DMS153 (cell line): Measurements from ENCODE around the gene BMP10.
"Not testable (repeated sequence)": the region's sequence is repeated elsewhere in the genome, so short reads cannot be mapped to it uniquely, and the experiment has no call there.

ENCODE experiments used
- DNase-seq: peaks from one replicate; lab custom pipeline; 2025; lab: John Stamatoyannopoulos, UW

BMP10 gene

GRCh38 chr2:68871159-68871764, at the start of gene BMP10:
BMP10 (minus strand) TSS chr2:68871397; CDS start chr2:68871358, 39 bp downstream.
- no peak for DNase-seq

GRCh38 chr2:68920481-68921170, 49.4 kb upstream of the BMP10 start:
- DNase-seq: no peak

GRCh38 chr2:68918497-68918896, 47.3 kb upstream of the BMP10 start:
- no peak for DNase-seq

- no peak for DNase-seq
Observed at GRCh38 chr2:68917034-68917718, 46.0 kb upstream of the BMP10 start.

DNA sequence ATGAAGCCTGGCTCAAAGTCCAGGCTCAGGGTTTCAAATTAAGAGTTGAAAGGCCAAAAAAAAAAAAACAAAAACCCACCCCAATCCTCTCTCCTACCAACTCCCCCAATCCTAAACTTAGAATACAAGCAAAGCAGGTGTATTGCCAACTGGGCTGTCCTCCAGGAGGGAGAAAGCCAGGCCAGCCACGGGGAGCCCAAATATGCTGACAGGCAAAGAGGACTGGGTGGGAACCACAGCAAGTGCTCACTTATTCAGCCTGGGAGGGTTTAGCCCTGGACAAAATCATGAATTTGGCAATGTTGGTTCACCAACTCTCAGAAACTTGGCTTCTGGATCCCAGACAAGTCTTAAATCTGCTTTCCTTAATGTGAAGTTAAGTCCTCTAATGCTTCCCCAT, 45.0 kb upstream of the BMP10 start:
- no peak for DNase-seq

- DNase-seq: no peak
Observed at GRCh38 chr2:68915393-68915792, 44.2 kb upstream of the BMP10 start.

- no peak for DNase-seq
Observed at GRCh38 chr2:68913359-68913758, 42.2 kb upstream of the BMP10 start.

- no peak for DNase-seq
Observed at GRCh38 chr2:68912732-68913131, 41.5 kb upstream of the BMP10 start.

GRCh38 chr2:68912111-68912510, 40.9 kb upstream of the BMP10 start:
- DNase-seq: no peak

GRCh38 chr2:68911709-68912108, 40.5 kb upstream of the BMP10 start:
- no peak for DNase-seq

DNA sequence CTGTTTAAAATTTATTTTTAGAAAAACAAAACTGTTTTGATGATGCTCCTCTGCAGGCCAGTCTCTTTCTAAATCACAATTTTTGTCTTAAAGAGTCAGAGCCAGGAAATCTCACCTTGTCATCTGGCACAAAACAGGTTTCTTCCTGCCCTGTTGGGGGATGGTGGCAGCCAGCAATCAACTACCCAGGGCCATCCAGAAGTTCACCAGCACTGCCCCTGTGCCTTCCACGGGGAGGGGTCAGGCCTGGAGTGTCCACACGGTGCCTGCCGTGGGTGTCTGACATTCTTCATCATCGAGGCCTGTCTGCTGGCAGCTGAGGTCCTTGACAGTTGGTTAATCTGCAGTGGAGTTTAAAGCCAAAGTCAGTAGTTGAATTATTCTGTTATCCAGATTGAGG, 40.0 kb upstream of the BMP10 start:
- no peak for DNase-seq

GRCh38 chr2:68909793-68910674, 38.8 kb upstream of the BMP10 start:
- DNase-seq: peak; percentile 57

DNA sequence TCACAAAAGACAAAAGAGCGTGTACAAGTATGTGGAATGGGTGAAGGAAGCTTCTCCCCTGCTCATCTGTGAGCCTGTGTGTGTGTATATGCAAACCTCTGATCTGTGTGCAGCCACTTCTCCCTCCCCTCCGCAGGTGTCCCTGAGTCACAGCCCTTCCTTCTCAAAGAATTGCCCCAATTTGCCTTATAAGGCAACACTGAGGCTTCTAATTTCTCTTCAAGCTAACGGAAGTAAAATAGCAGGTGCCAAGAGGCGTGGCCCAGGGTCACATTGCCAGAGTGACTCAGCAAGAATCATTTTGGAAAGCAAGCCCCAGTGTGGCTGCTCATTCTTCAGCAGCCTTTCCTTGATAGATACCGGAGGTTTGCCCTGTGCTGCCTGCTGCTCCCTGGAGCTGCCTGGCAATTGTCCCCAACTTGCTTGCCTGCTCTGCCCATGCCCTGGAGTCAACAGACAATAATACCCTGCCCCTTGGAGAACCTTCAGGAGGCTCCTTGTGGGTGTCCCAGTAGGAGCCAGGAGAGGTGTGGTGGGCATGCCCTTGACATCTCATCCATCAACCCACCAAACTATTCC, 37.3 kb upstream of the BMP10 start:
- DNase-seq: peak; percentile 93

DNA sequence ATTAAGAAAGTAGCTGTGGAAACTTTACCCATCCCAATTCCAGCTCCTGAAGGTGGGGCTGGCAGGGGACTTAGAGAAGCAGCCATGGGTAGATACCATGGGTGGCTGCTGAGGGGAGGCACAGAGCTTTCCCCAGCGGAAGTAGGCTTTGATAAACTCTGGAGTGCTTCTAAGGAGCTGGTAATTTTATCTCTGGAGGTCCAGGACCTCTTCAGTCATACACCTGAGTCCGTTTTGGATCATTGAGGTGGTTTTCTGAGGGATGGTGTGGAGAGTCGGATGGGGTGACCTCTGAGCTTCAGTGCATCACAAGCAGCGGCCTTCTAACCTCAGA, 36.7 kb upstream of the BMP10 start:
- DNase-seq: no peak

DNA sequence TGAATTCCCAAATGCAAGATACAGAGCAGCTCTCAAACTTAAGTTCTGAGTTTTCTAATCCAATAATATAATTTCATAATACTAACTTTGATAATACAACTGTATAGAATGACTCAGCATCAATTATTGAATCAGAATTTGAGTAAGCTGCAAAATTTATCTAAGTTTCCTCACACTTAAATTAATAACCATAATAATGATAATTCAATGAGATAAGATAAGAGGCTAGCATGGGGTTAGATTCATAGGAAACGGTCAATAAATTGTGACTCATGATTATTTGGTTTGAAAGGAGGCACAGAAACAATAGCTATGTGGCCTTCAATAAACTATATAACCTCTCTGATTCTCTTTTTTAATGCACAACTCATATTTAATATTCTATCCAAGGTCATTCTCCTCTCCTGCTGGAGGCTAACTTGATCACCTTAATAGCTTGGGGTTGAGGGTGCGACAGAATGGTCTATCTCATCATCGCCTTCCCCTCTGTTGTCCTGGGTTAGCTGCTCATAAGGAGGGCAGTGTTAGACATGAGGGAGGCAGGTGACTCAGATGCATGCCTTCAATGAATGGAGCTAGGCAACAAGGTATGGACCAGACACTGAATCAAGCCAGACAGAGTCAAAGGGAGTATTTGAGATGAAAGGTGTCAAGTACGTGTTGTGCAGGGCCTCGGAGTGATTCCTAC, 36.2 kb upstream of the BMP10 start:
- no peak for DNase-seq

- DNase-seq: no peak
Observed at GRCh38 chr2:68906716-68907115, 35.5 kb upstream of the BMP10 start.

- DNase-seq: no peak
Observed at GRCh38 chr2:68905116-68905515, 33.9 kb upstream of the BMP10 start.

DNA sequence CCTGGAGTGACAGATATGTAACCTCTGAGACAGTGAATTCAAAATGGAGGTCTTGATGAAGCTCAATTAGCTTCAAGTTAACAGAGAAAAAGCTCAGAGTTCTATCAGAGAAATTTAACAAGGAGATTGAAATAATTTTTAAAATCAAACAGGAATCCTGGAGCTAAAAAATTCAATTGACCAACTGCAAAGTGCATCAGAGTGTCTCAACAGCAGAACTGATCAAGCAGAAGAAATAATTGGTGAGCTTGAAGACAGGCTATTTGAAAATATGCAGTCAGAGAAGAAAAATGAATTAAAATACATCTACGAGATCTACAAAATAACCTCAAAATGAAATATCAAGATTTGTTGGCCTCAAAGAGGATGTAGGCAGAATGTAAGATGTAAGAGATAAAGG, 30.4 kb upstream of the BMP10 start:
- no peak for DNase-seq

DNA sequence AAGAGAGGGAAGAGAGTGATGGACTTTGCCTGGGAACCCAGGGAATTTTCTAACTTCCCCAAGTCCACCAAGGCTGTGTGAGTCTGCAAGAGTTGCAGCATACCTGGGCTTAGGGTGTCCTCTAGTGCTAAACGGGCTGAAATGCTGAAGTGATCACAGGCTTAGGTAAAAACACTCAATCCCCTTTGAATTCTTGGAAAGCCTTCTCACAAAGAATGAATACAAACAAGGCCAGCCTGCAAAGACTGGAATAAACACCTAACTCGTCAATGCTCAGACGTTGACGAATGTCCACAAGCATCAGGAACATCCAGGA, 30.0 kb upstream of the BMP10 start:
- no peak for DNase-seq

- DNase-seq: no peak
Observed at GRCh38 chr2:68900496-68901198, 29.4 kb upstream of the BMP10 start.

DNA sequence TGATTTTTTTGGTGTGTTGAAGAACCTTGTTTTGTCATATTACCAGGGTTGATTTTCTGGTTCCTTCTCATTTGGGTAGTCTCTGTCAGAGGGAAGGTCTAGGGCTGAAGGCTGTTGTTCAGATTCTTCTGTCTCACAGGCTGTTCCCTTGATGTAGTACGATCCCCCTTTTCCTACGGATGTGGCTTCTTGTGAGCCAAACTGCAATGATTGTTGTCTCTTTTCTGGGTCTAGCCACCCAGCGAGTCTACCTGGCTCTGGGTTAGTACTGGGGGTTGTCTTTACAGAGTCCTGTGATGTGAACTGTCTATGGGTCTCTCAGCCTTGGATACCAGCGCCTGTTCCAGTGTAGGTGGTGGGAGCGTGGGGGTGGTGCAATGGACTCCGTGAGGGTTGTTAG, 24.8 kb upstream of the BMP10 start:
- DNase-seq: not testable (repeated sequence)
